ENCODE measurements around the gene BACH2. TPM values are rescaled to one million over a fixed set of nuclear protein-coding genes. Genes with fewer than 3 reads are reported as not detected.

The BACH2 gene
- polyA plus RNA-seq, 2 of the 4 experiments (the other 2 are of a cell fraction) = 0.01 to 0.36 TPM

GRCh38 chr6:89951574-89952104 is 345.0 kb downstream of the BACH2 start (continued):
- TF ChIP-seq REST (IDR thresholded peaks at IDR 0.05) = no peak
- no peak for TF ChIP-seq HOXB13 (CRISPR knock-in tag; IDR thresholded peaks at IDR 0.05; ENCODE audit: low read depth)
- TF ChIP-seq MAFK (IDR thresholded peaks at IDR 0.05; ENCODE audit: partially characterized antibody) = no peak
- TF ChIP-seq CEBPB (IDR thresholded peaks at IDR 0.05) = no peak
- no peak for TF ChIP-seq RAD21 (conservative IDR thresholded peaks at IDR 0.05 in 1 of 2, IDR thresholded peaks at IDR 0.05 in 1 of 2)

- no peak; a peak in 1 of 6 replicates for ATAC-seq
- TF ChIP-seq ZNF302 (CRISPR knock-in tag; IDR thresholded peaks at IDR 0.05) = no peak
- TF ChIP-seq MAX (IDR thresholded peaks at IDR 0.05) = no peak
- no peak for TF ChIP-seq CEBPB (IDR thresholded peaks at IDR 0.05)
- no peak for TF ChIP-seq EHF (CRISPR knock-in tag; IDR thresholded peaks at IDR 0.05)
- no peak for TF ChIP-seq RAD21 (conservative IDR thresholded peaks at IDR 0.05 in 1 of 2, IDR thresholded peaks at IDR 0.05 in 1 of 2)
- no peak for TF ChIP-seq GATA3 (IDR thresholded peaks at IDR 0.05; ENCODE audit: borderline replicate concordance)
- TF ChIP-seq MAZ (IDR thresholded peaks at IDR 0.05; ENCODE audit: borderline replicate concordance, low read depth, low read length) = no peak
- no peak for TF ChIP-seq USF2 (IDR thresholded peaks at IDR 0.05)
- no peak for TF ChIP-seq SMC3 (IDR thresholded peaks at IDR 0.05)
- TF ChIP-seq TP53 (CRISPR knock-in tag; IDR thresholded peaks at IDR 0.05) = no peak
- TF ChIP-seq ATOH8 (CRISPR knock-in tag; IDR thresholded peaks at IDR 0.05; ENCODE audit: low read depth) = no peak
- TF ChIP-seq KDM5A (IDR thresholded peaks at IDR 0.05) = no peak
- TF ChIP-seq TFCP2L1 (CRISPR knock-in tag; IDR thresholded peaks at IDR 0.05) = no peak
- WGBS (ENCODE audit: missing lambda C conversion rate) = 55% methylated on average over 13 of the region's 15 CpGs
- DNase-seq (ENCODE audit: low read depth in 1 of 2, low spot score in 1 of 2) = no peak
- Histone ChIP-seq H3K27ac (no peak overlapping the region), H3K4me2 (no peak overlapping the region), H3K4me3 (no peak overlapping the region), H3K9me3 (no peaks in the 10 kb centered on the region), H3K4me1 (no peaks in the 10 kb centered on the region)
- ChIA-PET POLR2A (no interaction called here), CTCF (interaction anchor here (1.2 to 2.5 kb wide), 2 partner anchors 11 to 528 kb away, joined by 3 to 16 read pairs; no protein-coding TSS in a partner anchor)
- FAIRE-seq = no peak
Observed at GRCh38 chr6:89950879-89951391, 345.7 kb downstream of the BACH2 start.

GRCh38 chr6:89950446-89950845 is 346.2 kb downstream of the BACH2 start:
- no peak overlapping the region for H3K27ac ChIP-seq
- no peak overlapping the region for H3K4me2 ChIP-seq
- no peaks in the 10 kb centered on the region for H3K4me1 ChIP-seq
- ATAC-seq (no peak), FAIRE-seq (no peak), DNase-seq (ENCODE audit: low read depth in 1 of 2, low spot score in 1 of 2) (no peak)
- ChIA-PET POLR2A (no interaction called here), CTCF (interaction anchor here (1.2 to 2.5 kb wide), 2 partner anchors 10 to 529 kb away, joined by 3 to 16 read pairs; no protein-coding TSS in a partner anchor)
- H3K9me3 ChIP-seq = no peaks in the 10 kb centered on the region
- no peak overlapping the region for H3K4me3 ChIP-seq
- no peak for TF ChIP-seq RCOR1 (IDR thresholded peaks at IDR 0.05; ENCODE audit: low read depth, low read length)
- no peak for TF ChIP-seq SMC3 (IDR thresholded peaks at IDR 0.05)
- no peak for TF ChIP-seq PHF8 (IDR thresholded peaks at IDR 0.05; ENCODE audit: borderline replicate concordance, low read depth)
- TF ChIP-seq JUN (IDR thresholded peaks at IDR 0.05) = no peak
- TF ChIP-seq CBX2 (IDR thresholded peaks at IDR 0.05; ENCODE audit: borderline replicate concordance, low read depth) = no peak
- TF ChIP-seq RNF2 (IDR thresholded peaks at IDR 0.05; ENCODE audit: borderline replicate concordance, low read depth) = no peak
- TF ChIP-seq MAX (IDR thresholded peaks at IDR 0.05) = no peak
- TF ChIP-seq EP300 (IDR thresholded peaks at IDR 0.05) = no peak
- TF ChIP-seq USF2 (IDR thresholded peaks at IDR 0.05) = no peak
- no peak for TF ChIP-seq RAD21 (conservative IDR thresholded peaks at IDR 0.05 in 1 of 2, IDR thresholded peaks at IDR 0.05 in 1 of 2)
- no peak for TF ChIP-seq POLR2AphosphoS2 (conservative IDR thresholded peaks at IDR 0.05; ENCODE audit: low read length)
- 80% methylated on average over 4 of the region's 17 CpGs for WGBS (ENCODE audit: missing lambda C conversion rate)
